GF-D8 (cell line): ENCODE results near the gene SRPK1.
A peak's percentile ranks its signal among the peaks of the same experiment; 100 is the strongest.

Source experiments
- DNase-seq: peaks from one replicate; lab custom pipeline; 2025; lab: John Stamatoyannopoulos, UW

SRPK1 gene

DNA sequence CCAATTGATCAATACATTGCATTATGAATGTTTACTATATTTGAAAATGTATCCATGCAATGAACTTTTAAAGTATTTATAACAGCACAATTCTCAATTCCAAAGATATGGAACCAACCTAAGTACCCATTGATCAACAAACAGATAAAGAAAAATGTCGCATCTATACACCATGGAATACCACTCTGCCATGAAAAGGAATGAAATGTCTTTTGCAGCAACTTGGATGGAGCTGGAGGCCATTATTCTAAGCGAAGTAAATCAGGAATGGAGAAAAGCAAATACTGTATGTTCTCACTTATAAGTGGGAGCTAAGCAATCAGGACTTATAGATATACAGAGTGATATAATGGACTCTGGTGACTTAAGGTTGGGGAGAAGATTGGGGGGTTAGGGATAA lies 22.9 kb downstream of the SRPK1 start:
- DNase-seq, result no peak

DNA sequence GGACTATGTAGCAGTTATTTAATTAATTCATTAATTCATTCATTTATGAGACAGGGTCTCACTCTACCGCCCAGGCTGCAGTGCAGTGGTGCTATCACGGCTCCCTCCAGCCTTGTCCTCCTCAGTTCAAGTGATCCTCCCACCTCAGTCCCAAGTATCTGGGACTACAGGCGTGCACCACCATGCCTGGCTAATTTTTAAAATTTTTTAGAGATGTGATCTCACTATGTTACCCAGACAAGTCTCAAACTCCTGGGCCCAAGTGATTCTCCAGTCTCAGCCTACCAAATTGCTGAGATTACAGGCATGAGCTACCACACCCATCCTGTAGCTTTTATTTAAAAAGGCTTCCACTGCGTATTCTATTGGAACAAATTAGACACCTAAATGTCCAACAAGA lies 23.4 kb downstream of the SRPK1 start:
- no peak for DNase-seq

DNA sequence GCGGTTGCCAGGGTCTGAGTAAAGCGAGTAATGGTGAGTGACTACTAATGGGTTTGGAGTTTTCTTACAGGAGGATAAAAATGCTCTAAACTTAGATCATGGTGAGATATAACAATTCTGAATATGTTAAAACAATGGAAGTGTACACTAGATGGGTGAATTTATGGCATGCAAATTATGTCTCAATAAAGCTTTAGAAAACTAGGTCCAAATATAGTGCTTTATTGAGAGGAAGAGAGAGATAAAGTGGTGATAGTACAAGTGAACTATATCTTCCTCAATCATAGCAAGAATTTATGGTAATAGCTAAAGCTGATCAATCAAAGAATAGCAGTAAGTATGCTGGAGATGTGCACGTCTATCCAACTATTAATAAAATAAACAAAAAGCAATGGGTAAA lies 23.9 kb downstream of the SRPK1 start:
- DNase-seq, result no peak

DNA sequence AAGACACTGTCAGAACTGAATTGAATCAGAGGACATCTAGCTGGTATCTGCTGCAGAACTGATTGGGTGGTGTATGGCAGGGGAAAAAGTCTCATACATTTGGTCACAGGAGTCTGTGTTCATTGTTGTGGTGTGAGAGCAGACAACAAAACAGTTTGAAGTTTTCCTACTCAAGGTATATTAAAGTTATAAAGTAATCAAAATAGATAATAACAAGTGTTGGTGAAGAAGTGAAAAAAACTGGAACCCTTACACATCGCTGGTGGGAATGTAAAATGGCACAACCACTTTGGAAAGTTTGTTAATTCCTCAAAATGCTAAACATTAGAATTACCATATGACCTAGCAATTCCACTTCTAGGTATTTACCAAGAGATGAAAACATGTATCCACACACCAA lies 24.7 kb downstream of the SRPK1 start:
- no peak for DNase-seq

DNA sequence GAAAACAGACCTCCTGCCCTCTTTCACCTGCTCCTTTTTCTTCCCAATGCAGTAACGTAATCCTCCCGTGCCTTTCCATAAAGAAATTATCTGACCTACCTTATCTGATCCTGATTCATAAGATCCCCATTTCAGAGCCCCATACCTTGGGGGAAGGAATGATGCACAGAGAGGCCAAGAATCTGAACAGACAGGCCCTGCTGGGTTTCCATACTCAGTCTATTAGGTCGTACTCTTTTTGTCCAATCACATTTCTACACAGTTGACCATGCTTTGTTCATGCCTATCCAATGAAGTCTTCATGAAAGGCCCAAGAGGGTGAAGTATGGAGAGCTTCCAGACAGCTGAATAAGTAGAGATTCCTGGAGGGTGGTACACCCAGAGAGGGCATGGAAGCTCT lies 25.3 kb downstream of the SRPK1 start:
- no peak for DNase-seq

DNA sequence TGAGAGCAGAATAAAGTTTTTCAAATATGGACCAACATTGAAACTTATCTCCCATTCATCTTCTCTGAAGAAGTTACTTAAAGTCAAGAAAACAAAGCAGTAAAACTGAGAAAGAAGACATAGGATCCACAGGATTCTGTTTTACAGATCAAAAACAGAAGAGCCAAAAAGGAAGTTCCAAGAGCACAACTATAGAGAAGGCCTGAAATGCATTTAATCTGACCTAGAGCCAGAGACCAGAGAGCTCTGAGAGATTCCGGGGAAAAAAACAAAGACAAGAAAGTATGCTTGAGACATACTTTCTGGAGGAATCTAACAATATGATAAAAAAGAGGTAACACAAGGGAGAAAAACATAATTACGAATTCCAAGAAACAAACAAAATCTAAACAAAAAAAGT lies 26.1 kb downstream of the SRPK1 start:
- no peak for DNase-seq

DNA sequence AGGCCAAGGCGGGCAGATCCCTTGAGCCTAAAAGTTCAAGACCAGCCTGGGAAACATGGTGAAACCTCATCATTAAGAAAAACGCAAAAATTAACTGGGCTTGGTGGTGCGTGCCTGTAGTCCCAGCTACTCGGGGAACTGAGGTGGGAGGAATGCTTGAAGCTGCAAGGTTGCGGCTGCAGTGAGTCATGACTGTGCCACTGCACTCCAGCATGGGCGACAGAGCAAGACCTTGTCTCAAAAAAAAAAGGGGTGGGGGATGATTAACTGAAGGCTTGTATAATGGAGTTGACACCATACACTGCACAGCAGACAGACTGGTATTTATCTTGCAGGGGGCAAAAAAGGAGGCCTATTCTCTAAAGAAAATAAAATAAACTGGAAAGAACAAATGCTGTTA lies 27.7 kb downstream of the SRPK1 start:
- no peak for DNase-seq

DNA sequence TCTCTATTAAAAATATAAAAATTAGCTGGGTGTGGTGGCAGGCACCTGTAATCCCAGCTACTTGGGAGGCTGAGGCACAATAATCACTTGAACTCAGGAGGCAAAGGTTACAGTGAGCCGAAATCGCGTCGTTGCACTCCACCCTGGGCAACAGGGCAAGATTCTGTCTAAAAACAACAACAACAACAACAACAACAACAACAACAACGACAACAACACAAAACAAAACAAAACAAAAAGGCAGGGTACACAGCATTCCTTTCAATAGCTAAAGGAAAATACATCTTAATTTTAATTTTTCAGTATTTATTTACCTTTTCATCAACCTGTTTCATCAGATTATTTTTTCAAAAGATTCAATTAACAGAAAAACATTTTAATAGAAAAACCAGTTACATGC lies 28.4 kb downstream of the SRPK1 start:
- DNase-seq, result no peak

DNA sequence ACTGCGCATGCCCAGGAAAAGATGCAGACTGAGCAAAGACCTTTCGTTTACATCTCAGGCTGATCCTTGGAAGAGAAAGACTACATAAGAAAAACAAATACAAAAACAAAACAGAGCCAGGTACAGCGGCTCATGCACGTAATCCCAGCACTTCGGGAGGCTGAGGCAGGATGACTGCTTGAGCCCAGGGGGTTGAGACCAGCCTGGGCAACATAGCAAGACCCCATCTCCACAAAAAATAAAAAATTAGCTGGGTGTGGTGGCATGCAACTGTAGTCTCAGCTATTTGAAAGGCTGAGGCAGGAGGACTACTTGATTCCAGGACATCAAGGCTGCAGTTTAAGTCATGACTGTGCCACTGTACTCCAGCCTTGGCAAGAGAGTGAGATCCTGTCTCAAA lies 41.7 kb downstream of the SRPK1 start:
- DNase-seq, result no peak

DNA sequence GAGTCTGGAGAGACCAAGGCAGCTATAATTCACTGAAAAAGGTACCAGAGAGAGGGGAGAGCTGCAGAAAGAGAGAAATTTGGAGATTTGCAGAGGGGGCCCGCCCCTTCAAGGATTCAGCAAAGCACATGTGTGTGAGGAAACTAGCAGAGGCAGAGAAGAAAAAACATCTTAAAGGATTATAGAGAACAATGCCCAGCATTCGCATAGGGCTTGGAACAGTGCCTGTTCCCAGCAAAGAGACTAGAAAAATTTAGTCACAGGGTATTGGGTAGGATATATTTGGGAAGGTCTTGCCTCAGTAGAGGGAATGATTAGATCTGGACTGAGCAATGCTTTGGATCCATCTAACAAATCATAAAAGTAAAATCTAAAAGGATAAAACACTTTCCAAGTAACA lies 44.0 kb downstream of the SRPK1 start:
- DNase-seq, result no peak

DNA sequence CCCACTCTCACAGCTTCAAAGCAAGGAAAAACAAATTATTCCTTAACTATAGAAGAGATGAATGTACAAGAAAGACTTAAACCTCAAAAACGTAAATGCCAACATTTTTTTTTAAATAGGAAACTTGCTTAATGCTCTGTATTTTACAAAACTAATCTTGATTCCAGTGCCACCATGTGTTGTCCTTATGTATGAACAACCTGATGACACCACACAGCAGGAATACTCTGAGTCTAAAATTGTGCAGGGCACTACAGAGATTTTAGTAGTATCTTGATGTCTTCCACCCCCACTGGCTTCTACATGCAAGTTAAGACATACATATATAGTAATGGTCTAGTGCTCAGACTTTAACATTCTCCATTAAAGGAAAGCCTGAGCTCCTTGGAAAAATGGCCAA lies 46.2 kb downstream of the SRPK1 start:
- no peak for DNase-seq

DNA sequence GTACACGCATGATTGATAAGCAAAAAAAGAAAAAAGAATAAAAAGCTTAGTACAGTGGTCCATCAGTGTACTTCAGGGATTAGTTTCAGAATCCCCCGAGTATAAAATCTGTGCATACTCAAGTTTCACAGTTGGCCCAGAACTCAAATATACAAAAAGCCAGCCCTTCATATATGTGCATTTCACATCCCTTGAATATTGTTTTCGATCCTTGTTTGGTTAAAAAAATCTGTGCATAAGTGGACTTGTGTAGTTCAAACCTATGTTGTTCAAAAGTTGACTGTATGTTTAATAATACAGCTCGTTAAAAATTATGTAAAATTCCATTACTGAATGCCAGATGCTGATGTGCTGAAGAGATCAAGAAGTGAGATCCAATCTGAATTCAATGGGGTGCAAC lies 61.5 kb downstream of the SRPK1 start:
- DNase-seq, result no peak

DNA sequence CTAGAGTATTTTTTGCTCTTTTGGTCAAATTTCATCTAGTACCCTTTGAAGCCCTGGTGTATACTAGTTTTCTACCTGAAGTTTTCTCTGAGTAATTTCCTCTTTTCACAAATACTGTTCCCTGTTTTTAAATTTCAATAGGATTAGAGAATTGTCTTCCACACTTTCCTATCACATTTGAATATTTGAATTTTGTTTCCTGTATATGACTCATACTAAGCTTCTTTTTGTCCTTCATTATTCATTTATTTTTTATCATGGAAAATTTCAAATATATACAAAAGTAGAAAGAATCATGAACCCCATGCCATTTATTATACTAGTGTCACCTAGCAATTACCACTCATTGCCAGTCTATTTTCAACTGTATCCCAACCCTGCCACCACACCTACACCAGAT lies 63.0 kb downstream of the SRPK1 start:
- no peak for DNase-seq

DNA sequence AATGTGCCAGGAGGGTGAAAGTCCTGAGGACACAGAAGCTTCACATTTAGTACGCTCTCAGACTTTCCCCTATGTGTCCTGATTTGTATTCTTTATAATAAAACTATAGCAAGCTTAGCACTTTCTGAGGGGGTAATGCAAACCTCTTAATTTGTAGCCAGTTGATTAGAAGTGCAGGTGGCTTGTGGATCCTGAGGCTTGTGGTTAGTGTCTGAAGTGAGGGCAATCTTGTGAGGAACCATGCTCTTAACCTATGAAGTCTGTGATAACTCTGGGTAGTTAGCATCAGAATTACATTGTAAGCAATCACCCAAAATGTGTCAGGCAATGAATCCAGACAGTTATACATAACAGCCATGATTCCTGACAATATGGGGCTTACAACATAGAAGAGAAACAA lies 64.6 kb downstream of the SRPK1 start:
- no peak for DNase-seq

DNA sequence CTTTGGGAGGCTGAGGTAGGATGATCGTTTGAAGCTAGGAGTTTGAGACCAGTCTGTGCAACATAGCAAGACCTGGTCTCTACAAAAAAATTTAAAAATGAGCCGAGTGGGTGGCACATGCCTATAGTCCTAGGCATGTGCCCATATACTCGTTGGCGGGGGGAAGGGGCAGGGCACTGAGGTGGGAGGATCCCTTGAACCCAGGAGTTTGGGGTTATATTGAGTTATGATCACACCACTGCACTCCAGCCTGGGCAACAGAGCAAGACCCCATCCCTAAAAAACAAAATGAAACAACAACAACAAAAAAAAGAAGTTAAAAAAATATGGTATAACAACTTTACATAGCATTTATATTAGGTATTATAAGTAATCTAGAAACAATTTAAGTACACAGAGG lies 67.9 kb downstream of the SRPK1 start:
- DNase-seq, result no peak

DNA sequence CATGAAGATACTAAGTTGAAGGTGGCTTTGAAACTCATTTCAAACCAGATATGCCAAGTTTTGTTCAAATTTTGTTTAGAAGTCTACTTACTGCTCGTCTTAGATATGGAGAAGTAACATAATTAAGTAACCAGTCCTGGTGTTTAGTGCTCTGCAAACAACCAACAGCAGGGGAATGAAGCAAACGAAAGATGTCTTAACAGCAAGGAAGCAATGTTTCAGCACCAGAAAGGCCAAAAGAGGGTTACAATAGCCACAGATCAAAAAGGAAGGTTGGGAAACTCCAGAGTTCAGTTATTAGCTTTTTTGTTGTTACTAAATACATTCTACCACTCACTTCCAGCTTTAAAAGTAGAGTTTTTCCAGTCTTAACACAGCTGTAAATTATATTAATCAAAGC lies 70.7 kb downstream of the SRPK1 start:
- DNase-seq, result peak; percentile 54

DNA sequence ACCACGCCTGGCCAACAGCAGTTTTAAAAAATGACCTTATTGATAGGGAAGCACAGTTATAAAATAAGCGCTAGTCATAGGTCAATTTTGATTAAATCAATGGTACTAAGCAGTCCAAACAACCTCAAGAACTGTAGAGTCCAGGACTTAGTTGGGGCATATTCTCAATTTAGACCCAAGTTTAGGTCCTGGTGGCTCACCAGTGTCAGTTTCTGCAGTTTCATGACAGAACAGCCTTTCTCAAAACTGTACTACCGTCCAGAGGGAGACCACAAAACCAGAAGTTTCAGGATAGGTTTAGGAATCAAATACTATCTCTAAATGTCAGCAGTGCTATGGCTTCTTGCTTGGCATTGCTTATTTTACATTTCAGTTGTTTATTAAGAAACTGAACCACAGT lies 76.6 kb downstream of the SRPK1 start:
- no peak for DNase-seq

DNA sequence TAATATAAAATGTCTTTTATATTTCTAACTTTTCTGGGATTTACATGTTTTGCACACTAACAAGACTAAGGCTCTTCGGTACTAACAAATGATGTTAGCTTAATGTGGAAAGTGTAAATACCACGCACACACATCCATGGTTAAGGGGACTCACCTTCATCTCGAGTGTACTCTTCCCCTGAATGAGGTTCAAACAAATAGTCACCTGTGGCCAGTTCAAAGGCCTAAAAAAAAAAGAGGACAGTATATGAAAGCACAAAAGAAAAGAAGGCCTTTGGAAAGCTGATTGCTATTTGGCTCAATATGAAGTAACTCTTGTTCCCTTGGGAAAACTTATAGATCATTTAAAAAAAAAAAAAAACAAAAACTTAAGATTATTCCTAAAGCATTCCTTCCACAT lies 78.5 kb downstream of the SRPK1 start:
- no peak for DNase-seq

DNA sequence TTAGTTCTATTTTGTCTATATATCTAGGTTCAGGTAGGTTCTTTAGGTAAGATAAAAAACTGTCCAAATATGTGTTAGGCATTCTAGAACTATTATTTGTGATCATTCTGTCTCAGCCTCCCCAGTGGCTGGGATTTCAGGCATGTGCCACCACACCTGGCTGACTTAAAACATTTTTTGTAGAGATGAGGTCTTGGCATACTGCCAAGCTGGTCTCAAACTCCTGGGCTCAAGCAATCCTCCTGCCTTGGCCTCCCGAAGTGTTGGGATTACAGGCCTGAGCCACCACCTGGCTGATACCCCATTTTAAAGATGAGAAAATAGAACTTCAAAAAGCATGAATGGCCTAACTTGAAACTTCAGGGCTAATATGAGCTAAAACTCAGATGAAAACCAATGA lies 81.9 kb downstream of the SRPK1 start:
- no peak for DNase-seq

DNA sequence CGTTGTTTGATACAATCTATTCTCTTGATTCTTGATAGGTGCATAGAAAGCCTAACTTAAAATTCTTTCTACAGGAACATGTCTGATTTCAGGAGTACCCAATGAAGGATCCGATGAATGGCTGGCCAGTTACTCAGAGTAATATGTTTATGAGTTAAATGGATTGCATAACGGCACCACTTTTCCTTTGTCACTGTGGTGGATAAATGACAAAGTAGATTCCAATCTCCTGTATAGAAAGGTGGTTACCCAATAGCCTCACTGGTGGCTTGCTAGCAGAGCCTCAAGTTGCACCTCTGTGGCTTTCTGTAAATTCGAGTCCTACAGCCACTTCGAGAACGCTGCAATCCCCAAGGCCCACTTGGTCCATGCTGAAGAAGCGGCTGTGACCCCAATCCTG lies 87.4 kb downstream of the SRPK1 start:
- DNase-seq, result peak; percentile 91

DNA sequence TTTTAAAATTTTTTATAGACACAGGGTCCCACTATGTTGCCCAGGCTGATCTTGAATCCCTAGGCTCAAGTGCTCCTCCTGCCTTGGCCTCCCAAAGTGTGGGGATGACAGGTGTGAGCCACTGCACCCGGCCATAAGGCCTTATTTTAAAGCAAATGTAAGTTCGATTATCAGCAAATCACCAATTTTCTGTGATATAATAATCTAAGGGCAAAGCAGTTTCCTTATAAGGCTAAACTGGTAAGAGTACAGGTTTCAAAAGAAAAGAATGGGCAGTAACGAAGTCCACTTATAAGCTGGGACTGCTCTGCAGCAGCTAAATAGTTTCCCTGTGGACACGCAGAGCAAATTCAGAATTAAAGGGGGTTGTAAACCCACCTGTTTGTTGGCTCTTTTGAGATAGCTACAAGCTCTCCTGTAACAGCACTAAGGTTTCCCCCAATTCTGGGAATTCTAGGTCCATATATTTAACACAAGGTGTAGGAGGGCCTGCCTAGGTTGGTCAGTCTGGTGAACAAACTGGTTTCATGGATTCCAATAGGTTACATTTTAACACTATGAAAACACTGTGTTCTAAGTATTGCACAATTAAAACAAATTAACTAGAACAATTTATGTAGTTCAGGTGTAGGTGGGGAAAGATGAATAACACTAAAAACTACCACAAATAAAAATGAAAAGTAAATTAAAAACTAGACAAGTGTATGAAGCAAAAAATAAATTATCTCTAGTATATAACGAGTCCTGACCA lies 89.5 kb downstream of the SRPK1 start:
- DNase-seq, result no peak

DNA sequence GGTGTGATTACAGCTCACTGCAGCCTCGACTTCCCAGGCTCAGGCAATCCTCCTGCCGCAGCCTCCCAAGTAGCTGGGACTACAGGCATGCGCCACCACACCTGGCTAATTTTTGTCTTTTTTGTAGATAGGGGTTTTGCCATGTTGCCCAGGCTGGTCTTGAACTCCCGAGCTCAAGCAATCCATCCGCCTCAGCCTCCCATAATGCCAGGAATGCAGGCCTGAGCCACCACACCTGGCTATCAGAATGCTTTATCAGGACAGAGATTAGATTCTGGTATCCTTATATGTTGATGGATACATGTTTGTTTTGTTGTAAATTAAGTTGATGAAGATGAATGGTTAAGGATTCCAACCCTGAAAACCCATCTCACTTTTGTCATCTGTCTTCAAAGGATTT lies 91.6 kb downstream of the SRPK1 start:
- no peak for DNase-seq

DNA sequence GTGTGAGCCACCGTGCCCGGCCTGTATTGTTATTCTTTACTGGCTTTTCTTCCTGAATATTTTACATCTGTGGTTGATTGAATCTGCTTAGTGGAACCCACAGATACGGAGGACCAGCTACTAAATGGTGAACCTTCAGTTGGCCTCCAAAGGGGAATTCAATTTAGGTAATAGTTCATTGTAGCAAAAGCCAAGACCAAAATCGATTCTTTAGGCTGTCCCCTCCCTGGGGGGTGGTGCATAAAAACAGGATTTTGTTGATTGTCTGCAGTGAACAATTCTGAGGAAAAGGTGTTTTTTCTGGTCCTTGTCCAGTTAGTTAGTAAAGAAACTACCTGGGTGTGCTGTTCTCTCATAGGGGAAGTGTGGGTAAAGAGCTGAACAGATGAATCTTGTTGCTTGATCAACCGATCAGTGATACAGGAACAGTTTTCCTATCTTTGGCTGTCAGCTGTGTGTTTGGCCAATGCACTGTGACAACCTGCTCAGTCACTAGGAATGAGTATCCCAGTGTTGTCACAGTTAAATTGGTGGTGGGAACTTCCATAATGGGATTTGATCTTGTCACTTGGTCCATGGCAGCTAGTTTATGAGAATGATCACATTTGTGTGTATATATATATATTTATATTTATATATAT lies 96.2 kb downstream of the SRPK1 start:
- DNase-seq, result no peak

DNA sequence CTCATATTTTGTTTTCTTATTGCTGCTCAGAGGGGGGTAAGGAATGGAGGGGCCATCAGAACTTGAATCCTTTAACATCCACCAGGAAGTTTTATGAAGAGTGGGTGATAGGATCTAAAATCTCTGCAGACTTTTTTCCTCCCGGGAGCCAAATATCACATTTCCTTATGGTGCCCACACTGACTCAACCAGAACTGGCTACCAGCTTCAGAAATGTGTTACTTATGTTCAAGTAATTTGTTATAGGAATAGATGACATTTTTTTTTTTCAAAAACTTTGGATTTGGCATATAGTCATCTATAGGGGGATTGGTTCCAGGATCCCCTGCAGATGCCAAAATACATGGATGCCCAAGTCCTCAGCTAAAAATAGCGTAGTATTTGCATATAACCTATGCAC lies 97.3 kb downstream of the SRPK1 start:
- no peak for DNase-seq
